ENCODE results near the gene ZNF850.
"Not testable (repeated sequence)": the region's sequence is repeated elsewhere in the genome, so short reads cannot be mapped to it uniquely, and the experiment has no call there.

ZNF850 gene

GRCh38 chr19:36772311-36773222 lies at the start of gene ZNF850:
ZNF850 (minus strand) TSS chr19:36772807; CDS start chr19:36762606, 10,201 bp downstream.
- DNase-seq, result peak; percentile 97

- DNase-seq, result no peak
Measured at GRCh38 chr19:36821758-36822157, 49.2 kb upstream of the ZNF850 start.

GRCh38 chr19:36819130-36819630 lies 46.6 kb upstream of the ZNF850 start:
- no peak for DNase-seq

- no peak for DNase-seq
Measured at GRCh38 chr19:36807029-36807428, 34.4 kb upstream of the ZNF850 start.

DNA sequence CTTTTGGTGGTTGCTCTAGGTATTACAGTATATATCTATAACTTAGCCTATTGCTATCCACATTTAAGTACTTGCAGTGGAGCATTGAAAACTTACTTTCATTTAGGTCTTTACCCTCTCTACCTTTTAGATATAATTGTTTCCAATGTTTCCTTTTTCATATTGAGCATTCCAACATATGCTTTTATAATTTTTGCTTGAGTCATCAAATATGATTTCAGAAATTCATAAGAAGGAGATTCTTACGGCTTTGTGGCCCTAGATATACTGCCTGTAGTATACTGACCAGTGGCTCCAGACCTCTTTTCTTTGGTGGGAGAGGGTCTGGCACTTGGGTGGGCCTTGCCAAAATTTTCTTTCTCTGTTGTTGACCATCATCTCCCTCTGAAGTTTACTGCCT lies 32.8 kb upstream of the ZNF850 start:
- no peak for DNase-seq

GRCh38 chr19:36797786-36798108 lies 25.1 kb upstream of the ZNF850 start:
- no peak for DNase-seq

GRCh38 chr19:36796714-36796992 lies 24.0 kb upstream of the ZNF850 start:
- DNase-seq, result no peak

GRCh38 chr19:36791420-36792141 lies 19.0 kb upstream of the ZNF850 start:
- peak; percentile 64 for DNase-seq

DNA sequence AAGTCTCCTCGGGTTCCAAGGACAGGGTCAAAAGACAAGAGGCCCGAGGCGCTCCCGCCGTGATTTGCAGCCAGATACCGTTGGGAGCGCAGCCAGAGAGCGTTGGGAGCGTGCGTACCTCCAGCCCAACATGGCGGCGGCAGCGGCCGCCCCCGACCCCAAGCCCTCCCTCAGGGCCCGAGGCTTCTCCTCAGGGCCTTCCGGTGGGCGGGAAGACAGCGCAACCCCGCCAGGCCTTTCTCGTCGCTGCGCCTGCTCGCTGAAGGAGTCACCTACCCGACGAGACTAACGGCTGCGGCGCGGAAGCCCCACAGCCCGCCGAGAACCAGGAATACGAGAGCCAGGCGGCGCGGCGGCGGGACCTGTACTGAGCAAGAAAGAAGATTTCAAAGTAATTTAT lies 3.2 kb upstream of the ZNF850 start:
- no peak for DNase-seq

DNA sequence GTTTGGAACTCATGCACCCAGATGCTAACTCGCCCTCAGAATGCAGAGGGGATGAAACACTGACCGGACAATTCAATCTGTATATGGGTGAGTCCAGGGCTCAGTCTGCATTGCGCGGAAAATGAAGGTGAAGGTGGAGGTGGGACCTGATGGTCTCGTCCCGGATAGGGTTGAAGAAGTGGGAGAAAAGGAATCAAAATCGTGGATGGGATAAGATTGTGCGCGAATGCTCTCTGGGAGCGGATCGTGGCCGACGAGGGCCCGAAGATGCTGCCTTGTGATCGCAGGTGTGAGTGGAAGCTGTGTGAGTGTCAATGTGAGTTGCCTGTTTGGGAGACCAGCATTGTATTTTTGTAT lies 594 bp upstream of the ZNF850 start:
- no peak for DNase-seq

DNA sequence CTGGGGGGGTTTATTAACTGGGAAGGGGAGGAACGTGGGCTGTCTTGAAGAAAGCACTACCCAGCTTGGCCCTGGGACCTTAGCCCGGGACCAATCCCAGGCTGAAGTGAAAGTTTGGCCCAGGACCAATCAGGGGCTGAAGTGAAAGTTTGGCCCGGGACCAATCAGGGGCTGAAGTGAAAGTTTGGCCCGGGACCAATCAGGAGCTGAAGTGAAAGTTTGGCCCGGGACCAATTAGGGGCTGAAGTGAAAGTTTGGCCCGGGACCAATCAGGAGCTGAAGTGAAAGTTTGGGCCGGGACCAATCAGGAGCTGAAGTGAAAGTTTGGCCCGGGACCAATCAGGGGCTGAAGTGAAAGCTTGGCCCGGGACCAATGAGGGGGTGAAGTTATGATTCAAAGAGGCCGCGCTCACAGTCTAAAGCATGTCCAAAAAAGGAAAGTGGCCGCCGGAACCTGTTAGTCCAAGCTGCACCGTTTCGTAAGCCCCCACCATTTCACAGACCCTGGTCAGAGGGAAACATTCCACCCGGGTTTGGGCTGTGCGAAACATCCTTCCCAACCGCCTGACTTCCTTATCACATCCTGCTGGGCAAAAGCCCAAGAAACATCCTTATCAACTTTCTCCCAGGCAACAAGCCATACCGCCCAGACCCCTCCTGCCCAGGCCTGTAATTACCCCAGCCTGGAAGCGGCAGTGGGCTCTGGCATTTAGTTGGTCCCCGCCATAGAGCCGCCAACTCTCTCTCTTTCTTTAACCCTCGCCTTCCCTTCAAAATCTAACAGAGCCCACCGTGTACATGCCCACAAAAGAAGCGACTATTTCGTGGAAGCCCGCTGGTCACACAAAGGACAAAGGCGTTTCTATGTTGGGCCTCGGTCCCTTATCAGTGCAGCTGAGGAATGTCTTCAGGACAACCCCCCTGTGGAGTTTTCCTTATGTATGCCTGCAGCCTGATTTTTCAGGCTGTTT lies 1.1 kb downstream of the ZNF850 start:
- peak; percentile 39 for DNase-seq

DNA sequence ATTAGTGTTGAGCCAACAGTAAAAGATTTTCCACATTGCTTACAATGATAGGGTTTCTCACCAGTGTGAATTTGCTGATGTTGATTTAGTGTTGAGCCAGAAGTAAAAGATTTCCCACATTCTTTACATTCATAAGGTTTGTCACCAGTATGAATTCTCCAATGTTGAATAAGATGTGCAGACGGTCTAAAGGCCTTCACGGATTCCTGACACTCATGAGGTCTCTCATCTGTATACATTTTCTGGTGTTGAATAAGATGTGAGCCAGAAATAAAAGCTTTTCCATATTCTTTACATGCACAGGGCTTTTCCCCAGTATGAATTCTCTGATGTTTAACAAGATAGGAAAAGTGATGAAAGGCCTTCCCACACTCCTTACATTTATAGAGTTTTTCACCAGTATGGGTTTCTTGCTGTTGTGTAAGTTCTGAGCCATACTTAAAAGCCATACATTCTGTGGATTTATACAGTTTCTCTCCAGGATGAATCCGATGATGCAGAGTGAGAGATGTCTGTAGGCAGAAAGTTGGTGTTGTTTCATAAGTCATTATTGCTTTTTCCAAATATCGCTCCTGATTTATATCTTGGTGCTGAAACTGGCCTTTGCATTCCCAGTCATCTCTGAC lies 22.4 kb downstream of the ZNF850 start:
- no peak for DNase-seq

DNA sequence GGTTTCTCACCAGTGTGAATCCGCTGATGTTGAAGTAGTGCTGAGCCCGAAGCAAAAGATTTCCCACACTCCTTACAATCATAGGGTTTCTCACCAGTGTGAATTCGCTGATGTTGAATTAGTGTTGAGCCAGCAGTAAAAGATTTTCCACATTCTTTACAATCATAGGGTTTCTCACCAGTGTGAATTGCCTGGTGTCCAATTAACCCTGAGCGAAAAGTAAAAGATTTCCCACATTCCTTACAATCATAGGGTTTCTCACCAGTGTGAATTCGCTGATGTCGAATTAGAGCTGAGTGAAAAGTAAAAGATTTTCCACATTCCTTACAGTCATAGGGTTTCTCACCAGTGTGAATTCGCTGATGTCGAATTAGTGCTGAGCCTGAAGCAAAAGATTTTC lies 23.0 kb downstream of the ZNF850 start:
- not testable (repeated sequence) for DNase-seq

GRCh38 chr19:36748431-36749275 lies 24.0 kb downstream of the ZNF850 start:
- no peak for DNase-seq

GRCh38 chr19:36747750-36748149 lies 24.9 kb downstream of the ZNF850 start:
- no peak for DNase-seq

DNA sequence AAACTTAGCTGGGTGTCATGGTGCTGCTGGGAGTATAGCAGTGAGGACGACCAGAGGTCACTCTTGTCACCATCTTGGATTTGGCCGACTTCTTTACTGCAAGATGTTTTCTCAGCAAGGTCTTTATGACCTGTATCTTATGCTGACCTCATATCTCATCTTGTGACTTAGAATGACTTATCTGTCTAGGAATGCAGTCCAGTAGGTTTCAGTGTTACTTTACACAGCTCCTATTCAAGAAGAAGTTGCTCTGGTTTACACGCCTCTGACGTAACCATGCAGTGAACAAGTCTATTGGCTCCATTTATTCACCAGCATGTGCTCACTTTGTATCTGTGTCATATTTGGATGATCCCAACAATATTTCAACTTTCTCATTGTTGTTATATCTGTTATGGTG lies 26.7 kb downstream of the ZNF850 start:
- DNase-seq, result no peak

- peak; percentile 31 for DNase-seq
Measured at GRCh38 chr19:36736166-36736565, 36.4 kb downstream of the ZNF850 start.

DNA sequence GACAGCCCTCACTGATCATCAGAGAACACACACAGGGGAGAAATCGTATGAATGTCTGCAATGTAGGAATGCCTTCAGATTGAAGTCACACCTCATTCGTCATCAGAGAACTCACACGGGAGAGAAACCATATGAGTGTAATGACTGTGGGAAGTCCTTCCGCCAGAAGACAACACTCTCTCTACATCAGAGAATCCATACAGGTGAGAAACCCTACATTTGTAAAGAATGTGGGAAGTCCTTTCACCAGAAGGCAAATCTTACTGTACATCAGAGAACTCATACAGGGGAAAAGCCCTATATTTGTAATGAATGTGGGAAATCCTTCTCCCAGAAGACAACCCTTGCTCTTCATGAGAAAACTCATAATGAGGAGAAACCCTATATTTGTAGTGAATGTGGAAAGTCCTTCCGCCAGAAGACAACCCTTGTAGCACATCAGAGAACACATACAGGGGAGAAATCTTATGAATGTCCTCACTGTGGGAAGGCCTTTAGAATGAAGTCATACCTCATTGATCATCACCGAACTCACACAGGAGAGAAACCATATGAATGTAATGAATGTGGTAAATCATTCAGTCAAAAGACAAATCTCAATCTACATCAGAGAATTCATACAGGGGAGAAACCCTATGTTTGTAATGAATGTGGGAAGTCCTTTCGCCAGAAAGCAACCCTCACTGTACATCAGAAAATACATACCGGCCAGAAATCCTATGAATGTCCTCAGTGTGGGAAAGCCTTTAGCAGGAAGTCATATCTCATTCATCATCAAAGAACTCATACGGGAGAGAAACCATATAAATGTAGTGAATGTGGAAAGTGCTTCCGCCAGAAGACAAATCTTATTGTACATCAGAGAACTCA lies 52.7 kb downstream of the ZNF850 start:
- peak; percentile 4 for DNase-seq

DNA sequence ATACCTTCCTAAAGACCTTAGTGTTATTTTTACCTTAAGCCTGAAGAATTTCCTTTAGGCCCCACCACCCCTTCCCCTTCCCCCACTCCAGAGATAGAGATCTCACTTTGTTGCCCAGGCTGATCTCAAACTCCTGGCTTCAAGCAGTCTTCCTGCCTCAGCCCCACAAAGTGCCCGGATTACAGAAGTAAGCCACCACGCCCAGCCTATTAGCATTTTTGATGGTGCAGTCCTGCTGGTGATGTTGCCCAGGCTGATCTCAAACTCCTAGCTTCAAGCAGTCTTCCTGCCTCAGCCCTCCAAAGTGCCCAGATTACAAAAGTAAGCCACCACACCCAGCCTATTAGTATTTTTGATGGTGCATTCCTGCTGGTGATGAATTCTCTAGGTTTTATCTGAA lies 63.2 kb downstream of the ZNF850 start:
- no peak for DNase-seq

DNA sequence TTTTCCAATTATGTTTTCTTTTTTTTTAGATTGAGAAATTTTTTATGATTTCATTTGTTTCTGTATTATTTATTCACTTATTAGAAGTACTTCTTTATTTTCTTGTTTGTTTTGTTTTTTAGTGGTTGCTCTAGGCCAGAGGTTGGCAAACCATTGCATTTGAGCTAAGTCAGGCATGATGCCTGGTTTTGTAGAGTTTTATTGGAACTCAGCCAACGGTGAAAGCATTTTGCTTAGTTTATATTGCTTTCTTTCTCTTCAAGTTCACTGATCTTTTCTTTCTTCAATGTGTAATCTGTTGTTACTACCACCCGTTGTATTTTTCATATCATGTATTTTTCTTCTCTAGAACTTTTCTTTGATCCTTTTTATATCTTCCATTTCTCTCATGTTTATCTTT lies 65.5 kb downstream of the ZNF850 start:
- no peak for DNase-seq

DNA sequence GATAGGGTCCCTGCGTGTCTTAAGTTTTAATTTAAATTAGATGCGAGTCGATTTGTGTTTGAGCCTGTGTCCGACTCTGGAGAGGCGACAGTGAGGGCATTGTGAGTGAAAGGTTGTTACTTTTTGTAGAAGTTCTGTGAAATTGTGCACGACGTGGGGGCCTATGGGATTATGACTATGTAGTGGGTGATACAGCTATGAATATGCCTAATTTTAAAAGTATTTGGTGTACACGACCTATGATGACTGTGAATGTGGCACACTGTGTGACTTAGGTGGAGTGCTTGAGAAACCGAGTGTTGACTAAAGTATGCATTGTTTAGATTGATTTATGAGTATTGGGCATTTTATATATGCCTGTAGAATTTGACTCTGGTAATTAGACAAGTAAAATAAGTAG lies 84.5 kb downstream of the ZNF850 start:
- no peak for DNase-seq
